GM18505 (cell line): ENCODE results near the gene MFAP1.
A peak's percentile ranks its signal among the peaks of the same experiment; 100 is the strongest.

Source experiments
- ATAC-seq: cut with Tn5 transposase; IDR thresholded peaks from one replicate; pipeline ENCODE4 v1.9.1; 2021; ENCODE audit not compliant: unreplicated experiment
- POLR2A ChIP-seq: IDR thresholded peaks from 4 replicates; pipeline ENCODE4 v1.6.1; 2011; ENCODE audit warnings: borderline replicate concordance; ENCODE audit not compliant: insufficient read depth, insufficient read length; ENCODE audit errors: extremely low read depth

Gene MFAP1

GRCh38 chr15:43795997-43796396 is 28.5 kb downstream of the MFAP1 start:
- TF ChIP-seq POLR2A: no peak
- ATAC-seq: no peak

GRCh38 chr15:43795197-43795596 is 29.3 kb downstream of the MFAP1 start:
- ATAC-seq: no peak
- TF ChIP-seq POLR2A: no peak

GRCh38 chr15:43794269-43795037 is 30.0 kb downstream of the MFAP1 start:
- TF ChIP-seq POLR2A: no peak
- ATAC-seq: no peak

GRCh38 chr15:43793647-43794046 is 30.8 kb downstream of the MFAP1 start:
- TF ChIP-seq POLR2A: no peak

DNA sequence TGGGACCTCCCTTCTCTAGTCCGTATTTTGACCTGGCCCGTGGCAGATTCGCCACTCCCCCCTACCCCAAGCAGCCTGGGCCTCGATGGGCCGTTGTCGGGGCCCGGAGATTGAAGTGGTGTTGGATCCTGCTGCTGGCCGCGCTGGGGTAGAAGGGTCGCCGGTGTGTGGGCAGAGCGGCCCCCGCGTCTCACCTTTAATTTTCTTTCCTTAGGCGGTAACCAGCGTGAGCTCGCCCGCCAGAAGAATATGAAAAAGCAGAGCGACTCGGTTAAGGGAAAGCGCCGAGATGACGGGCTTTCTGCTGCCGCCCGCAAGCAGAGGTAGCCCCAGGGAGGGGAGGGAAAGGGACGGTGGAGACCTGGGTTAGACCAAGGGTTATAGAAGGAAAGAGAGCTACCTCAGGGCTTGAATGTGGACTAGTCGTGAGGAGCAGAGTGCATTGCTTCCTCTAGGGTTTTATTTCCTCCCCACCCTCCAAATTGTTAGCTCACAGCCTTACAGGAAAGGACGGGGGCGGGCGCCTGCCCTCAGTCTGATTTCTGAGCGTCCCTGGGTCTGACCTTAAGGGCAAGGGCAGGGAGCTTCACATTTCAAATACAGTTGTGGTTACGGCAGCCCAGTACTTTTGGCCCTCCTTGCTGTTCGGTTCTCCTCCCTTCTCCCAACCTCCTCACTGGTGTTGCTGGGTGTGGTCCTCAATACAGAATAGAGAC is 31.6 kb downstream of the MFAP1 start:
- ATAC-seq: no peak
- no peak for TF ChIP-seq POLR2A

More at GRCh38 chr15:43793647-43794046, 30.8 kb downstream of the MFAP1 start:
- ATAC-seq: no peak

DNA sequence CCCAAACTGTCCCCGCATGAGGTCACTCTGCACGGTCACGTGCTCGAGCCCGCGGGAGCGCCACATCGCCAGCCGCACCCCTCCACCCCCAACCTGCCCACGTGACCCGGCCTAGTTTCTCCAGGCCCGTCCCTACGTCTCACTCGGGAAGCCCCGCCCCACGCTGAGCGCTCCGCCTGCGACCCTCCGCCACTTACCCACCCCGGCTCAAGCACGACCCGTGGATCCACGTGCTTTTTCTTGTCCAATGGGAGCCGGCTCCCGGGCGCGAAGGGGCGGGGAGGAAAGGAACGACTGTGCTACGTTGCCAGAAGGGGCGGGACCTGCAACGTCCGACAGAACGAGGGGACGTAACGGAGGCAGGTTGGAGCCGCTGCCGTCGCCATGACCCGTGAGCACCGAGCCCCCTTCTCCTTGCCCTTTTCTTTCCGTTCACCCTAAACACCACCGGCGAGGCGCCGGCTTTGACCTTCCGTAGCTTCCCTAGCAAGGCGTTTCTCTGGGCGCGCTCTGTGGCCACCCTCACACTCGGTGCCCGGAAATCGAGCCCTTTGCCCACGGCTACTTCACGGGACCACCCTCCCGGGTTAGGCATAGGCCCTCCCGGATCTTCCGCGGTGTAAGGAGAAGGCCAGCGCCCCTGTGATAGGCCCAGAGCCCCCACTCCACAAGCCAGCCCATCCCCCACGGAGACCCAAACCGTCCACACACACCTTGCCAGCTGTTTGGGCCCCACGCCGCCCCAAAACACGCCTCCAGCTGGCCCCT is 32.3 kb downstream of the MFAP1 start, which contains the start of gene SERF2:
Gene SERF2 (plus strand): TSS at position 328 of the 768 bp plus-strand sequence. CDS start 57 bp downstream, at position 385.
- TF ChIP-seq POLR2A: peak; percentile 93
- peak; percentile 84 for ATAC-seq

DNA sequence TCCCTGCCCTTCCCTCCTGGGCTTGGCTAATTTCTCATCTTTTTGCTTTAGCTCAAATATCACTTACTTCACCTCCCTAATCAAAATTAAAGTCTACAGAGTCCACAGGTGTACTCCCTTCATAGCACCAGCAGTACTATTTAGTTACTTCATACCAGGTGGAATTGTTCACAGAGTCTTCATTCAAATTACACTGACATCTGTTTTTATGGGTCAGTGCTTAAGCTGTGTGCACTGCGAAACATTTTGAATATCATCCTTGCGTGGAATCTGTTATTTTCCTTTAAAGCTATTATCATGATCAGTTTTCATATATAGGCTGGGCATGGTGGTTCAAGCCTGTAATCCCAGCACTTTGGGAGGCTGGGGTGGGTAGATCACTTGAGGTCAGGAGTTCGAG is 35.1 kb downstream of the MFAP1 start:
- TF ChIP-seq POLR2A: no peak
- no peak for ATAC-seq

DNA sequence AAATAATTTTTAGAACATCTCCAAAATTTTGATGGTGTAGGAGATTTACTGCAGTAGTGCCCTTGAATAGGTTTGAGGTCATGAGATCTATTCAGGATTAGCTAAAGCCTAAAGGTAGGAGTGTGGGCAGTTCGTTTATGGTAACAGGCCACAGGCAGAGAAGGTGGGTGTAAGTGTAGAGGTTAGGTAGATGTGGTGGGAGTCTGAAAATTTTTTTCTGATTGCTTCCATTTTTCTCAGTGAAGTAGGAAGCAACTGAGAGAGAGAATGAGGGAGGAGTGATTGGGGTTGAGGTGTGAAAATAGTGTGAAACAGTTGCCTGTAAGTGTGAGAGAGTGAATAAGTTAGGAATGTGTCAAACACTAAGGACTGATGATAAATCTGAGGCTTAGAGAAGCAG is 45.5 kb downstream of the MFAP1 start:
- no peak for TF ChIP-seq POLR2A
- ATAC-seq: no peak

DNA sequence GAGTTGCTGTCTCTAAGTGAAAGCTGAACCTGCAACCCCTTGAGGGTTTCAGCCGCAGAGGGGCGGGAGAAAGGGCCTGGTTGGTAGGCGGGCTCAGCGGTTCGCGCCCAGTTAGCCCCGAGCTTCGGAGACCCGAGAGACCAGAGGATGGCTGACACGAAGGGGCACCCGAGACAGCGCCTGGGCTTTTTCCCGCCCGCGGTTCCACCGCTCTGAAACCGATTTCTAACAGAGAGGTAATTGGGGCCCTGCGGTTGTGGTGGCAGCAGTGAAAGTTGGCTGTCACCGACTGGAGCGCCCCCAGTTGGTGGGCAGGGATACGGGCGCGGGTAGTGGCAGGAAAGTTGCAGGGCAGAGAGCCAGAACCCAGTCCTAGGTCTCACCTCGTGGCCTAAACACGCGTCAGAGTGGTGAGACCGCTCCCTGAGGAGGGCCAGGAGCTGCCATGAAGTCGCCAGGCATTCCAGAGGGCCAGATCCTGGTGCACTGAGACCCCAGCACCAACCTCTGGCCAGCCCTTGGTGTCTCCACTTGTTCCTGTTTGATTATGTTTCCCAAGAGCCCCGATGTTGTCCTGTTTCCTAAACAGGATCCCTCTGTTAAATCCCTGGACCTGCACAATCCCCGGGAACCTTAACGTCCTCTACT is 47.1 kb downstream of the MFAP1 start:
- TF ChIP-seq POLR2A: no peak
- peak; percentile 56 for ATAC-seq

- peak; percentile 38 for TF ChIP-seq POLR2A
- ATAC-seq: peak; percentile 44
Measured at GRCh38 chr15:43776718-43777266, 47.7 kb downstream of the MFAP1 start, which contains the start of gene ELL3. Gene ELL3, minus strand, starts transcription at chr15:43776966. Its CDS starts 65 bp downstream, at chr15:43776901.

- TF ChIP-seq POLR2A: peak; percentile 39
- peak; percentile 44 for ATAC-seq
Measured at GRCh38 chr15:43776101-43776717, 48.3 kb downstream of the MFAP1 start.

- ATAC-seq: no peak
- TF ChIP-seq POLR2A: no peak
Measured at GRCh38 chr15:43775411-43775965, 49.0 kb downstream of the MFAP1 start.

DNA sequence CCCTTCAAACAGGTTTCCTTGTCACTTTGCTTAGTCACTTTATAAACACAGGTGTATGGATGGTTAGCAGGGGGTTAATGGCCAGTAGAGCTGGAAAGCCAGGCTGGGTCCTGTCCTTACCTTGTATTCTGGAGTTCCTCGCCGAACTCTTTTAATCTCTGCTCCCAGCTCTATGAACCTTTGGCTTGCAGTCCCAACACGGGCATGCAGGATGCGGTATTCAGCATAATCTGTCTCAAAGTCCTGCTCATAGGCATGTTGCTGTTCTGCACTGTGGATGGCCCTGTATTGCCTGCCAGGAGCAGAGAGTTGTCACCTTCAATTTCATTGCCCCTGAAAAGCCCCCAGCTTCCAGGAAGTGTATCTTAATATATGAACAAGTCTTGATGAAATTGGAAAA is 50.4 kb downstream of the MFAP1 start:
- no peak for TF ChIP-seq POLR2A
- ATAC-seq: no peak

GRCh38 chr15:43772624-43773023 is 51.9 kb downstream of the MFAP1 start:
- no peak for ATAC-seq
- TF ChIP-seq POLR2A: no peak
